Ramos (cell line): ENCODE measurements around the gene KCNG2.
"Not testable (repeated sequence)": the region's sequence is repeated elsewhere in the genome, so short reads cannot be mapped to it uniquely, and the experiment has no call there.

ENCODE experiments used
- in situ Hi-C: fragments of 300-500 bp; cut with MboI; formaldehyde crosslinking; loops from one replicate; pipeline ENCODE4 v1.14.3; 2022; ENCODE audit warnings: low sequenced_read_pairs; ENCODE audit not compliant: unreplicated experiment

The KCNG2 gene

GRCh38 chr18:79865951-79866350 lies 68.2 kb downstream of the KCNG2 start:
- in situ Hi-C loops, result not testable (repeated sequence)

- in situ Hi-C loops, result no loop called here
Observed at GRCh38 chr18:79866889-79867574, 69.3 kb downstream of the KCNG2 start.

- in situ Hi-C loops, result no loop called here
Observed at GRCh38 chr18:79867666-79868065, 69.9 kb downstream of the KCNG2 start.

- in situ Hi-C loops, result no loop called here
Observed at GRCh38 chr18:79868168-79868784, 70.5 kb downstream of the KCNG2 start.

- in situ Hi-C loops, result no loop called here
Observed at GRCh38 chr18:79868811-79869541, 71.2 kb downstream of the KCNG2 start.

- in situ Hi-C loops, result no loop called here
Observed at GRCh38 chr18:79869591-79870300, 72.0 kb downstream of the KCNG2 start.

- in situ Hi-C loops, result no loop called here
Observed at GRCh38 chr18:79870301-79871025, 72.7 kb downstream of the KCNG2 start.

GRCh38 chr18:79871026-79871390 lies 73.3 kb downstream of the KCNG2 start:
- in situ Hi-C loops, result no loop called here

- in situ Hi-C loops, result no loop called here
Observed at GRCh38 chr18:79871481-79872091, 73.8 kb downstream of the KCNG2 start.

- in situ Hi-C loops, result no loop called here
Observed at GRCh38 chr18:79872527-79873444, 75.0 kb downstream of the KCNG2 start.

- in situ Hi-C loops, result no loop called here
Observed at GRCh38 chr18:79873449-79874110, 75.8 kb downstream of the KCNG2 start.

- in situ Hi-C loops, result no loop called here
Observed at GRCh38 chr18:79874553-79875530, 77.1 kb downstream of the KCNG2 start.

- in situ Hi-C loops, result no loop called here
Observed at GRCh38 chr18:79875531-79875919, 77.8 kb downstream of the KCNG2 start.

GRCh38 chr18:79875931-79876461 lies 78.3 kb downstream of the KCNG2 start:
- in situ Hi-C loops, result no loop called here

GRCh38 chr18:79876497-79876896 lies 78.8 kb downstream of the KCNG2 start:
- in situ Hi-C loops, result no loop called here

- in situ Hi-C loops, result no loop called here
Observed at GRCh38 chr18:79877163-79878091, 79.7 kb downstream of the KCNG2 start.
